ENCODE measurements around the gene OGT.

The OGT gene

GRCh38 chrX:71532078-71532752 is 689 bp upstream of the OGT start:
- Mint-ChIP-seq H3K27ac (peak overlapping the region; percentile 100), H3K36me3 (peaks cover 20% of the 10 kb centered on the region), H3K4me3 (peak overlapping the region; percentile 96), H3K27me3 (no peaks in the 10 kb centered on the region), H3K4me1 (peaks cover 21% of the 10 kb centered on the region), H3K9me3 (no peaks in the 10 kb centered on the region)

GRCh38 chrX:71533516-71533850 is 579 bp downstream of the OGT start:
- H3K4me3 Mint-ChIP-seq = peak overlapping the region; percentile 96
- H3K4me1 Mint-ChIP-seq = peaks cover 21% of the 10 kb centered on the region
- H3K27ac Mint-ChIP-seq = peak overlapping the region; percentile 100

GRCh38 chrX:71533851-71534561 is 1.1 kb downstream of the OGT start:
- peaks cover 21% of the 10 kb centered on the region for H3K4me1 Mint-ChIP-seq
- peak overlapping the region; percentile 96 for H3K4me3 Mint-ChIP-seq
- H3K27me3 Mint-ChIP-seq = no peaks in the 10 kb centered on the region
- peaks cover 27% of the 10 kb centered on the region for H3K36me3 Mint-ChIP-seq
- peak overlapping the region; percentile 100 for H3K27ac Mint-ChIP-seq
- H3K9me3 Mint-ChIP-seq = no peaks in the 10 kb centered on the region

More at GRCh38 chrX:71533516-71533850, 579 bp downstream of the OGT start:
- no peaks in the 10 kb centered on the region for H3K9me3 Mint-ChIP-seq
- H3K27me3 Mint-ChIP-seq = no peaks in the 10 kb centered on the region
- peaks cover 26% of the 10 kb centered on the region for H3K36me3 Mint-ChIP-seq

GRCh38 chrX:71534773-71535544 is 2.1 kb downstream of the OGT start:
- H3K36me3 Mint-ChIP-seq = peaks cover 32% of the 10 kb centered on the region

GRCh38 chrX:71536285-71536684 is 3.4 kb downstream of the OGT start:
- Mint-ChIP-seq H3K27me3 (no peaks in the 10 kb centered on the region), H3K36me3 (peaks cover 40% of the 10 kb centered on the region), H3K9me3 (no peaks in the 10 kb centered on the region), H3K4me3 (peak overlapping the region; percentile 96), H3K27ac (peak overlapping the region; percentile 92), H3K4me1 (peaks cover 11% of the 10 kb centered on the region)

More at GRCh38 chrX:71534773-71535544, 2.1 kb downstream of the OGT start:
- no peaks in the 10 kb centered on the region for H3K9me3 Mint-ChIP-seq
- peak overlapping the region; percentile 96 for H3K4me3 Mint-ChIP-seq
- no peaks in the 10 kb centered on the region for H3K27me3 Mint-ChIP-seq
- H3K27ac Mint-ChIP-seq = peak overlapping the region; percentile 100
- peaks cover 16% of the 10 kb centered on the region for H3K4me1 Mint-ChIP-seq

GRCh38 chrX:71537743-71538142 is 4.8 kb downstream of the OGT start:
- peak overlapping the region; percentile 59 for H3K27ac Mint-ChIP-seq
- H3K4me1 Mint-ChIP-seq = peaks cover 19% of the 10 kb centered on the region
- H3K27me3 Mint-ChIP-seq = no peaks in the 10 kb centered on the region
- H3K36me3 Mint-ChIP-seq = peaks cover 47% of the 10 kb centered on the region
- H3K4me3 Mint-ChIP-seq = peak overlapping the region; percentile 96
- no peaks in the 10 kb centered on the region for H3K9me3 Mint-ChIP-seq

- peak overlapping the region; percentile 96 for H3K4me3 Mint-ChIP-seq
- no peaks in the 10 kb centered on the region for H3K27me3 Mint-ChIP-seq
- H3K4me1 Mint-ChIP-seq = peaks cover 46% of the 10 kb centered on the region
- peaks cover 38% of the 10 kb centered on the region for H3K36me3 Mint-ChIP-seq
- H3K27ac Mint-ChIP-seq = peak overlapping the region; percentile 98
- no peaks in the 10 kb centered on the region for H3K9me3 Mint-ChIP-seq
Measured at GRCh38 chrX:71540801-71541200, 7.9 kb downstream of the OGT start.

GRCh38 chrX:71541210-71542022 is 8.5 kb downstream of the OGT start:
- Mint-ChIP-seq H3K4me3 (peak overlapping the region; percentile 96), H3K9me3 (no peaks in the 10 kb centered on the region), H3K27me3 (no peaks in the 10 kb centered on the region), H3K4me1 (peaks cover 52% of the 10 kb centered on the region), H3K27ac (peak overlapping the region; percentile 98), H3K36me3 (peaks cover 38% of the 10 kb centered on the region)

GRCh38 chrX:71542411-71542810 is 9.5 kb downstream of the OGT start:
- no peaks in the 10 kb centered on the region for H3K27me3 Mint-ChIP-seq
- H3K36me3 Mint-ChIP-seq = peaks cover 34% of the 10 kb centered on the region
- peak overlapping the region; percentile 96 for H3K4me3 Mint-ChIP-seq
- H3K9me3 Mint-ChIP-seq = no peaks in the 10 kb centered on the region
- peak overlapping the region; percentile 98 for H3K27ac Mint-ChIP-seq
- H3K4me1 Mint-ChIP-seq = peaks cover 59% of the 10 kb centered on the region

GRCh38 chrX:71542825-71543224 is 9.9 kb downstream of the OGT start:
- Mint-ChIP-seq H3K27ac (peak overlapping the region; percentile 98), H3K27me3 (no peaks in the 10 kb centered on the region), H3K9me3 (no peaks in the 10 kb centered on the region), H3K36me3 (peaks cover 31% of the 10 kb centered on the region), H3K4me3 (peak overlapping the region; percentile 96), H3K4me1 (peaks cover 61% of the 10 kb centered on the region)

- no peaks in the 10 kb centered on the region for H3K9me3 Mint-ChIP-seq
- H3K4me1 Mint-ChIP-seq = peaks cover 66% of the 10 kb centered on the region
- H3K36me3 Mint-ChIP-seq = peaks cover 30% of the 10 kb centered on the region
Measured at GRCh38 chrX:71543316-71543715, 10.4 kb downstream of the OGT start.

GRCh38 chrX:71545364-71545763 is 12.5 kb downstream of the OGT start:
- peaks cover 18% of the 10 kb centered on the region for H3K36me3 Mint-ChIP-seq
- no peaks in the 10 kb centered on the region for H3K27me3 Mint-ChIP-seq
- H3K4me3 Mint-ChIP-seq = peak overlapping the region; percentile 96
- no peaks in the 10 kb centered on the region for H3K9me3 Mint-ChIP-seq
- peaks cover 66% of the 10 kb centered on the region for H3K4me1 Mint-ChIP-seq
- peak overlapping the region; percentile 85 for H3K27ac Mint-ChIP-seq

More at GRCh38 chrX:71543316-71543715, 10.4 kb downstream of the OGT start:
- Mint-ChIP-seq H3K4me3 (peak overlapping the region; percentile 96), H3K27me3 (no peaks in the 10 kb centered on the region), H3K27ac (peak overlapping the region; percentile 98)

- Mint-ChIP-seq H3K36me3 (peaks cover 12% of the 10 kb centered on the region), H3K4me1 (peaks cover 60% of the 10 kb centered on the region), H3K27me3 (no peaks in the 10 kb centered on the region), H3K27ac (peak overlapping the region; percentile 46), H3K9me3 (no peaks in the 10 kb centered on the region), H3K4me3 (peak overlapping the region; percentile 47)
Measured at GRCh38 chrX:71546879-71547278, 14.0 kb downstream of the OGT start.

- H3K36me3 Mint-ChIP-seq = peaks cover 9% of the 10 kb centered on the region
- H3K4me1 Mint-ChIP-seq = peaks cover 56% of the 10 kb centered on the region
Measured at GRCh38 chrX:71547339-71547738, 14.4 kb downstream of the OGT start.

GRCh38 chrX:71549986-71550385 is 17.1 kb downstream of the OGT start:
- peaks cover 5% of the 10 kb centered on the region for H3K36me3 Mint-ChIP-seq
- peaks cover 35% of the 10 kb centered on the region for H3K4me1 Mint-ChIP-seq
- no peaks in the 10 kb centered on the region for H3K27me3 Mint-ChIP-seq
- no peaks in the 10 kb centered on the region for H3K9me3 Mint-ChIP-seq
- H3K4me3 Mint-ChIP-seq = no peak overlapping the region
- peak overlapping the region; percentile 51 for H3K27ac Mint-ChIP-seq

More at GRCh38 chrX:71547339-71547738, 14.4 kb downstream of the OGT start:
- no peaks in the 10 kb centered on the region for H3K27me3 Mint-ChIP-seq
- H3K9me3 Mint-ChIP-seq = no peaks in the 10 kb centered on the region
- peak overlapping the region; percentile 59 for H3K27ac Mint-ChIP-seq
- no peak overlapping the region for H3K4me3 Mint-ChIP-seq
